NCI-H526 (cell line): ENCODE data around the gene UPF1.
"Not testable (repeated sequence)": the region's sequence is repeated elsewhere in the genome, so short reads cannot be mapped to it uniquely, and the experiment has no call there.

Source experiments
- DNase-seq, 2 experiments: peaks; one replicate each; lab custom pipeline; 2025; lab: John Stamatoyannopoulos, UW

Gene UPF1

GRCh38 chr19:18898607-18899408 lies 67.0 kb downstream of the UPF1 start:
- no peak for DNase-seq

DNA sequence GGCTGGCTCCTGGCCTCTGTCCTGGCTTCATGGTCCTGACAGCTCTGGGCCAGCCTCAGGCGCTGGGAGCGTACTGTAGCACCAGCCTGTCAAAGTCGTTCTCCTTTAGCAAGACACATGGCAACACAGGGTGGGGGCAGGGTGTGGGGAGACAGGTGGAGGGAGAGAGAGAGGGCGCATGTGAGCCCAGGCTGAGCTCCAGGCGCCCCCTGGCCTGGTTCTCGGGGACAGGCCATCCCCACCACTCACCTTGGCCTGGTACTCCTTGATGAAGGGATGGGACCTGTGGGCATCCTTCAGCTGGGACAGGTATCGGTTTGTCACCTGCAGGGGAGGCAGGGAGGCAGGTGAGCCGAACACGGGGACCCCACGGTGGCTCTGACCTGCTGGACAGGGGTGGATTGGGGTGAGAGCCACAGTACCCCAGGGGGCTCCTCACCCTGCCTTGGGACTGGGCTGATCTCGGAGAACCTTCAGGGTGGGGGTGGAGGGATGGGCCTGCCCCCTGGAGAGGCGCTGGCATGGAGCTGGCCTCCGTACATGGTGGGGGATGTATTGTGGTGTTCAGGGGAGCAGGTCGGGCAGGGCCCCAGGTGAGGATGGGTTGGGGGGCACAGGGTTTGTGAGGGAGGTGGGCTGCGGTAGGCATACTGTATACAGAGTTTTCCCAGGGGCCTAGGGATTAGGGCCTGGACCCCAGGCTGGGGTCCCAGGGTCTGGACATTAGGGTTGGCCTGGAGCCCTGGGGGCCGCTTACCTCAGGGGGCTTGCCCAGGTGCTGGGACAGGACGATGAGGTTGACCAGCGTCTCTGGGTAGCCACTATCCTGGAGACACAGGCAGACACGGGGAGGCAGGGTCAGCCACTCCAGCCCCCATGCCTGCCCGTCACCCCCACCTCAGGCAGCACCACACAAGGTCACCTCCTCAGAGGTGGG lies 68.1 kb downstream of the UPF1 start:
- no peak for DNase-seq

- no peak for DNase-seq
These were observed 69.1 kb downstream of the UPF1 start for GRCh38 chr19:18900700-18901481.

- DNase-seq, result no peak
These were observed 69.7 kb downstream of the UPF1 start for GRCh38 chr19:18901491-18901890.

- DNase-seq, result not testable (repeated sequence)
These were observed 70.8 kb downstream of the UPF1 start for GRCh38 chr19:18902519-18902918.

- DNase-seq, result no peak
These were observed 71.6 kb downstream of the UPF1 start for GRCh38 chr19:18903156-18904037.

- DNase-seq, result no peak
These were observed 72.7 kb downstream of the UPF1 start for GRCh38 chr19:18904334-18905057.

- DNase-seq, result no peak
These were observed 73.3 kb downstream of the UPF1 start for GRCh38 chr19:18905058-18905456.

DNA sequence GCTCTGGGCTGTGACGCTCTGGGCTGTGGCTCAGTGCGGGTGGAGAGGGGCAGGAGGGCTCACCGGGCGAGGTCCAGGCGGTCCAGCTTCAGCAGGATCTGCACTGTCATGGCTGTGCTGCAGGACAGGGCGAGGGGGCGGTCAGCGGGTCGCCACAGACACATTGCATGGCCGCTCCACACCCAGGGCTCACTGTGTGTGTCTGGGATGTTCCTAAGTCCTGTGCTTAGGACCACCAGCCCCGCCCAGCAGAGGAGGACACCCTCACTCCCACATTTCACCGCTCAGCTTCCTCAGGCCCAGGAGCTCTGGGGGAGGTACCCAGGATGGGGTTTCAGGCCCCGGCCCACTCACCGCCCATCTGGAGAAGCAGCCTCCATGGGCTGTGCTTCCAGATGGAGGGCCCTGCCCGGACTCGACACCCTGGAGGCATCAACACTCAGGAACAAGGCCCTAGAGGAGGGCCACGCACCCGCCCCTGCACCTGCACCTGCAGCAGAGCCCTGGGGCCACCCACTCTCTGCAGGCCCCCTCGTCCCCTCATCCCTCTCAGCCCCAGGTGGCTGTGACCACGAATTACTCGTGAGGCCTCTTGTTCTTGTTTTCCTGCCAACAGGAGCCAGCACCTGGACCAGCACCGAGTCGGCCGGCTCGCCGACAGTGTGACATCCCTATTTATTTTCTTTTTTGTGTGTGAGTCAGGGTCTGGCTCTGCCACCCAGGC lies 73.9 kb downstream of the UPF1 start:
- DNase-seq, result no peak

DNA sequence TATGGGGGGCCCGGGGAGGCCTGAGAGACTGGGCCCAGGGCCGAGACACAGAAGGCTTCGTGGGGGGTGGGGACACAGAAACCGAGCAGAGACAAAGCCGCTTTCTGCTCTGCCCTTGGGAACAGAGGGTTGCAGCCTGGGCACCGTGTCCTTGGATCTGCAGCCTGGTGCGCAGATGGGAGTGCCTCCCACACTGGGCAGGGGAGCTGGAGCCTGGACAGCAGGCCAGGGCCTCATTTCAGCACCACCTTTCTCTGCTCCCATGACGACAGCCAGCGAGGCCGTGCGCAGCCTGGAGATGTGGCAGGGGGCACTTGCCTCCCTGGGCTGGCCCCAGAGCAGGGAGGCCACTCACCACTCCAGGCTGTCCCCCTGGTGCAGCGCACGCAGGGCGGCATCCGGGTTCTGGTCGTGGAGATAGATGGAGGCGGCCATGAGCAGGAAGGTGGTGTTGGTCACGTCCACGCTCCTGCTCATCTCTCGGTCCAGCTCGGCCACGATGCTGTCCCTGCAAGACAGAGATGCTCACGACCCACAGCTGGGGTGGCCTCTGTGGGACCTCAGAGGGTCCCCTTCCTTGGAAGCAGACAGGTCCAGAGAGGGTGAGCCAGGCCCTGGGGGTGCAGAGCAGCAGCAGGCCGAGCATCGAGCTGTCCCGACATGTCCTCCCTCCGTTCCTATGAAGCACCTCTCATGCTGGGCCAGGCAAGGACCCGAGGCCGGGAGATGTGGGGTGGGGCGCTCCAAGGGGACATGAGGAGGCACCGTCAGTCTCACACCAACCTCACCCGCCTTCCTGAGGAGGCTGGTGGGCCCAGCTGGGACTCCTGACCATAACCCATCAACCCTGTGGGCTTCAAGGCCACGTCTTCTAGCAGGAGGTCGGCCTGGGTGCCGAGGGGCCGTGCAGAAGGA lies 75.1 kb downstream of the UPF1 start:
- no peak for DNase-seq

GRCh38 chr19:18908917-18909619 lies 77.3 kb downstream of the UPF1 start:
- no peak for DNase-seq

DNA sequence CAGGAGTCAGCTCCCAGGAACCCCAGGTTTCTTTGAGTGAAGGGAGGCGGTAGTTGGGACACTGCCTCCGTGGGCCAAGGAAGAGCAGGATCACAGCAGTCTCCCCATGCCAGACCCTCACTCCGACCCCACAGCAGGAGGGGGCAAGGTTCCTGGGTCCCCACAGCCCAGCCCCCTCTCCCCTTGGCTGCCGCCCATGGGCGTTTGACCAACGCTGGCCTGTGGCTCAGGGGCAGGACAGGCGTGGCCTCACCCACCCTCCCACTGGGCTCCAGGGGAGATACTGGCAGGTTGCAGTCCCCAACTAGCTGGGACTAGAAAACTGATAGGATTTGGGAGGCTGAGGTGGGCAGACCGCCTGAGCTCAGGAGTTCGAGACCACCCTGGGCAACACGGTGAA lies 78.3 kb downstream of the UPF1 start:
- DNase-seq, result no peak

DNA sequence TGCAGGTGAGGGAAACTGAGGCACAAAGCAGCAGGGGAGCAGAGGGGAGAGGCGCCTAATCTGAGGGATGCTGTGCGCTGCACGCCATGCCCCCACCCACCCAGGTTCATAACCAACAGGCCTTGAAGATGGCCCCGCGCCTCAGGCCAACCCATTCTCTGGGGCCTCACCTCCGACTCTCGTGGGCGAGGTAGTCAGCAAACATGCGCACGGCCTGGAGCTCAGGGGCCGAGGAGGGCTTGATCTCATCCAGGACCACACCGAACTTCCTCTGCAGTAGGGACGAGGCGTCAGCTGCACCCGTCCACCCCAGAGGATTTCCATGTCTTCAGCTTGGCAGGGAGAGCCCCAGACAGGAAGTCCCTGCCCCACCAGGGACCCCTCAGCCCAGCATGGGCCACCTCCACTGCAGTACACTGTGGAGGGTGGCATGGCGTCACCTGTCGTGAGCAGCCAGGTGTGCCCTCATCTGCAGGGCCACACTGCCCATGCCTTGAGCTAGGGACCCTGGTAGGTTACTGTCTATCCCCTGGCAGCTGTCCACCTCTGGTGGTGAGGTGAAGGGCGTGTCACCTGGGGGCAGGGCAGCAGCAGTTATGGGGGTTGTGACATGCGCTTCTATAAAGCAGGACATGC lies 79.2 kb downstream of the UPF1 start:
- DNase-seq, result no peak

DNA sequence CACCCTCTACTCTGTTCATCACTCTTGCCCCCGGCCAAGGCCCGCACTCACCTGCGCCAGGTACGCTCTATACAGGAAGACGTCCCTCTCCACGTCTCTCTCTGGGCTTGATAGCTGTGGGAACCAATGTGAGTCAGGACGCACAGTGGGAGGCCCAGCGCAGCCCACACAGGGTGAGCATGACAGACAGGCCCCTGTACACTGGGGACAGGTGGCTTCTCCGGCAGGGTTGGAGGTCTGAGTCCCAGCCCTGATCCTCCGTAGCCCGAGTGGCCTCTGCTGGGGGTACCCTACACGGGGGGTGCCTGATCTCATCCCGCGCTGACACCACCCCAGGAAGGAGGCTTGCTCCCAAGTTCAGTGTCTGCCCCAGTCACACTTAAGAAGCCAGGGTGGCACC lies 81.2 kb downstream of the UPF1 start:
- no peak for DNase-seq

GRCh38 chr19:18913466-18913865 lies 81.7 kb downstream of the UPF1 start:
- no peak for DNase-seq

DNA sequence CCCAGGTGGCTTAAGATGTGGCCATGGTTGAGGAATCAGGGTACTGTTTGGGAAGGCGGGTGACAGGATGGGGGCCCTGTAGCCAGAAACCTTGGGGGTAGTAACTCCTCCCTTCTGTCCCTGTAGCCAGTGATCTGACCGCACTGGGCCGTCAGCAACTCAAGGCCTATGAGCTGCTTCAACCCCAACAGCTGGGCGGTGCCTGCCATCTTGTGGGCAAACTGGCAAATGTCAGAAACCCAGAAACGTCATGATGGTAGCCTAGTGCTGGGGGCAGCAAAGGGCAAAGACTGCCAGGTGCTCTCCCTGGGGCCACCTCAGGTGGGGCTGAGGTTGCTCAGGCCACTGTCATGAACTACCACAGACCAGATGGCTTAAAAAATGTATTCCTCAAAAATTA lies 83.9 kb downstream of the UPF1 start:
- peak in 1 of 2 experiments; percentile 49 for DNase-seq

DNA sequence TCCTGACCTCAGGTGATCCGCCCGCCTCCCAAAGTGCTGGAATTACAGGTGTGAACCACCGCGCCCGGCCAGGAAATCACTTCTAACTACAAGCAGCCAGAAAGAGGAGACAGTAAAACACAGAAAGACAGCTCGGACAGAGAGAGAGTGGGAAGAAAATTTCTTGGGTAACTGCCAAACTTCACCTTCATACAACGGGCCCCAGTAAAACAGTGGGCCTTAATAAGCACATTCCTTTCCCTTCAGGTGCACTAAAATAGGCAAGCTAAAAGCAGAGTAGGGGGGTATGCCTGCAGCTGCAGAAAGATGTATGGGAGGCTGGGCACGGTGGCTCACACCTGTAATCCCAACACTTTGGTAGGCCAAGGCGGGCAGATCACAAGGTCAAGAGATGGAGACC lies 85.8 kb downstream of the UPF1 start:
- not testable (repeated sequence) for DNase-seq
